ENCODE results near the gene CACNG4. TPM values are rescaled to one million over a fixed set of nuclear protein-coding genes. Genes with fewer than 3 reads are reported as not detected.

The CACNG4 gene
- 0.05 TPM in 1 of 2 replicates, not detected in the other for total RNA-seq
- polyA plus RNA-seq (2012), result 0.28 TPM

GRCh38 chr17:66963909-66964771 lies at the start of gene CACNG4:
Gene CACNG4, plus strand, starts transcription at chr17:66964707. Its CDS starts 205 bp downstream, at chr17:66964912.
- DNase-seq (ENCODE audit: low read depth), result no peak

GRCh38 chr17:66915204-66915611 lies 49.3 kb upstream of the CACNG4 start:
- DNase-seq (ENCODE audit: low read depth), result peak; percentile 23

- no peak for DNase-seq (ENCODE audit: low read depth)
These were observed 48.7 kb upstream of the CACNG4 start for GRCh38 chr17:66915792-66916191.

GRCh38 chr17:66916946-66917345 lies 47.6 kb upstream of the CACNG4 start:
- no peak for DNase-seq (ENCODE audit: low read depth)

DNA sequence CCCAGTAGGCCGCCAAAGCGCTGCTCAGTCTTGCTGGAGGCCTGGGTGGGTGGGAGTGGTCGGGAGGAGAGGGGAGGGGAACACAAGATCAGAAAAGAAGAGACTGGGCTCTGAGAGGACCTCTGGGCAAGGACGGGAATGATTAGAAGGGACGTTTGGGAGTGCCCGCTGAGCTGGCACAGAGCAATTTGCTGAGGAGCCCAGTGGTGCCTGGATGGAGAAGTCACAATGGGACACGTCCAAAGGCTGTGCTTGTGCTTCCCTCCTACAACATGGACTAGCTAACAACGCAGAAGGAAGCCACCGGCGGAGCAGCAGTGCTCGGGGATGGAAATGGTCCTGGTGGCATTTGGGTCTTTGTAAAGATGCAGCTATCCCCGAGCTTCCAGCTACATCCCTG lies 45.6 kb upstream of the CACNG4 start:
- DNase-seq (ENCODE audit: low read depth), result no peak

GRCh38 chr17:66920435-66920834 lies 44.1 kb upstream of the CACNG4 start:
- DNase-seq (ENCODE audit: low read depth), result no peak

DNA sequence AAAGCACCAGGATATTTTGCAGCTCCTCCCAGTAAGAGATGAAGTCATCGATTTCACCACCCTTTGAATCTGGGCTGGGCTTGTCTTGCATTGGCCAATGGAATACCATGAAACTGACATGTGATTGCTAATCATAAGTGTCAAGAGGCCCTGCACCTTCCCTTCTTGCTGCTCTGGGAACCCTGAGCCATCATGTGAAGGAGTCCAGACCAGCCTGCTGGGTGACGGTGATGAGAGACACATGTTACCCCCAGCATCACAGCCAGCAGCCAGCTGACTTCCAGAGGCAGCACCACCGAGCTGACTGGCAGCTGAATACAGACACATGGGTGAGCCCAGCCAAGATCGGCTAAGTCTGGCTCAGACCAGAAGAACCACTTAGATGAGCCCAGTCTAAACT lies 43.6 kb upstream of the CACNG4 start:
- no peak for DNase-seq (ENCODE audit: low read depth)

- no peak for DNase-seq (ENCODE audit: low read depth)
These were observed 40.6 kb upstream of the CACNG4 start for GRCh38 chr17:66923886-66924285.

GRCh38 chr17:66925811-66926500 lies 38.6 kb upstream of the CACNG4 start:
- DNase-seq (ENCODE audit: low read depth), result no peak

DNA sequence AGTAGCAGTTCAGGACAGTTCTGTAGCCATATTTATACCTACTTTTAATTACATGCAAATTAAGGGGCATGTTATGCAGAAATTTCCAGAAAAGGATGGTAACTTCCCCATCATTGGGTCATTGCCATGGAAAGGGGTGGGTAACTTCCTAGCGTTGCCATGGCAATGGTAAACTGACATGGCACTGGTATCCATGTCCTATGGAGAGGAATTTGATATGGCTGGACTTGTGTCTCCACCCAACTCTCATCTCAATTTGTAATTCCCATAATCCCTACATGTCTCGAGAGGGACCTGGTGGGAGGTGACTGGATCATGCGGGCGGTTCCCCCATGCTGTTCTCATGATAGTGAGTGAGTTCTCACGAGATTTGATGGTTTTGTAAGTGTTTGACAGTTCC lies 35.6 kb upstream of the CACNG4 start:
- DNase-seq (ENCODE audit: low read depth), result no peak

DNA sequence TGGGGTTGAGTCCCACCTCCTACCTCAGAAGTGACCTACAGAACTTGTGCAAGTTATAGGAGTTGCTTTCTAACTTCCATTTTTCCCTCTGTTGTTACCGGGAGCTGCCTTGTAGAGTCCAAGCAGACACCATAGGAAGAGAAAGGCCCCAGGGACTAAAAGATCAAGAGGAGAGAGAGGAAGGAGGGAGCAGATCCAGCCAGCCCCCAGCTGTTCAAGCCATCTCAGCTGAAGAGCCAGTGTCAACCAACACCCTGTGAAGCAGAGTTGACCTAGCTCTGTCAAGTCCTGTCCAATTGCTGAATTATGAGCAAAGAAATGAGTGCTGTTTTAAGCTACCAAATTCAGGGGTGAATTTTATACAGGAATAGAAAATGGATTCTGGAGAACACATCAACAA lies 34.9 kb upstream of the CACNG4 start:
- peak; percentile 28 for DNase-seq (ENCODE audit: low read depth)

DNA sequence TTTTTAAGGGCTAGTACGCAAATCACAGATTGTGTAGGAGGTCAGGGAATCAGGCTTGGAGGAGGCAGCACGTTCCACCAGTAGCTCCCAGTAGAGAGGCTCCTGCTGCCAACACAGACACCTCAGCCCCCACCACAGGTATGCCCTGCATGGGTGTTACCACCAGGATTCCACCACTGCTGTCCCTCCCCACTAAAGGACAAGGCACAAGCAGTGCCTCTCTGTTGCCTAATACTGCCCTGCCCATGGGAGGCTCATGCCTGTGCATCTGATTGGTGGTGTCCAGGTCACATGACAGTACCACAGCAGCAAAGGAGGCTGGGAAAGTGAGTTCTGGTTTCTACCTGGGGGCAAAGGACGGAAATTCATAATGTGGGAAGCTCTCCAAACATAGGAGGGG lies 33.6 kb upstream of the CACNG4 start:
- no peak for DNase-seq (ENCODE audit: low read depth)

GRCh38 chr17:66932311-66932710 lies 32.2 kb upstream of the CACNG4 start:
- DNase-seq (ENCODE audit: low read depth), result no peak

- no peak for DNase-seq (ENCODE audit: low read depth)
These were observed 30.5 kb upstream of the CACNG4 start for GRCh38 chr17:66934040-66934439.

- no peak for DNase-seq (ENCODE audit: low read depth)
These were observed 28.8 kb upstream of the CACNG4 start for GRCh38 chr17:66935717-66936116.

DNA sequence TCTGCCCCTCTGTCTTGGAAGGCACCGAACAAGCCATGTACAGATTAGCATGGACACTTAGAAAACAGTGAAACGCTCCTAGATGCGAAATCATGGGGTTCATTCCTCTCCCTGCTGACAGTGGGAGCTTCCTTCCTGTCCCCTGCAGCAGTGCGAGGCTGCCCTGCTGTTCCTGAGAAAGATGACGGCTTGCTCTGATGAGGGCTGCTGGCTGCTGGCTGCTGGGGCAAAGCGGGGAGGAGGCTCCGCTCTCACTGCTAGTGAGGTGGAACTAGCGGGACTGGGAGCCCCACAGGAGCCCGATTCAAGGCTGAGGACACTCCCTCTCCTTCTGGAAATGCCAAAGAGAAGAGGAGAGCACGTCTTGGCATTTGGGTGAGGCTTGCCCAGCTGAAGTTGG lies 25.9 kb upstream of the CACNG4 start:
- no peak for DNase-seq (ENCODE audit: low read depth)

DNA sequence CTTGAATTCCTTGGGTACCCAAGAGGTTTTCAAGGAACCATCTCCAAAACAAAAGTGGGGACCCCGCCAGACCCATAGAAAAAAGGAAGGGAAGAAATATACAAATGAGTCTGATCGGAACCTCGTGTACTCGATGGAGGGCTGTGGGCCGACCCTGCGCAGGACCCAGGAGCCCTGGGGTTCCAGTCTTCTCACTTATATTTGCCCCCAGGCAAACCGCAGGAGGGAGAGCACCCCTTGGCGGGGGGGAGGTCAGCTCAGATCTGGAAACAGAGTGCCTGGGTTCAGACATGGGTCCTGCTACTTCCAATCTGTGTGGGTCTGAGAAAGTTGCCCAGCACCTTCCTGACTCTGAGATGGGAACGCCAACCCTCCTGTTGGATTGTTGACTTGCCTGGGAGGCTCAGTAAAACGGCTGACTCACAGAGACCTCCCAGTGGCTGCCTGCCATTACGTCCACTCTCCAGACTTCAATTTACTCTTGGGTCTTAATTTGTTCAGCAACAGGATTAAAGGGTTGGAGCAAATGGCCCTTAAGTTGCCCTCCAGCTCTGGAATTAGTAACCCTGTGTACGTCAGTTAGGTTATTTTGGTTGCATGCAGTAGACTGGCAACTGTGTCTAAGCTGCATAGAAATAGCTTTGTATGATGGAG lies 24.9 kb upstream of the CACNG4 start:
- DNase-seq (ENCODE audit: low read depth), result no peak

- no peak for DNase-seq (ENCODE audit: low read depth)
These were observed 23.3 kb upstream of the CACNG4 start for GRCh38 chr17:66941249-66941648.

DNA sequence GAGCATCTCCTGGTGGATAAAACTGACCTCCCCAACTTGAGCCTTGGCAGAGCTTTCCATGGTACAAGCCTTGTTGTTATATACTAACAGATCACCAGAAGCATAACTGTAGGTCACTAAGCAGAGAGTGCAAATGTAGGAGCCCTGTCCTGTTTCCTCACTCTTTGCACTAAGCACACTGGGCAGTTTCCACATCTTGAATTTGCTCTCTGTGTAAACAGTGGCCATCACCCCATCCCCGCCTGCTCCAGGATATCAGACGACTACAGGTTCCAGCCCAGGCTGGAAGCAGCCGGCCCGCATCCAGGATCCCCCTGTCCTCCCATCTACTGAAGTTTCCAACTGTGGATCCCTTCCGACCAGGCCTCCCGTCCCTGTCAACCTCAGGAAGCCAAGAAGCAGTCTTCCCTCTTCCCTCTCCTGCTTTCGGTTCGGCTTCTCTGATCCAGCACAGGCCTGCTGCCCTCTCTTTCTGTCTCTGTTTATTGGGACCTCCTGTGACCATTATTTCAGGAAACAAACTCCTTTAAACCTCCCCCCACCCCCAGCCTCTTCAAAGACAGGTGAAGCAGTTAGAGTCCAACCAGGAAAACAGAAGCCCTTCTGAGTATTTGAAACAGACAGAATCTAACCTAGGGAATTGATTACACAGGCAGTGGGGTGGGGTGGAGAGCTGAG lies 22.6 kb upstream of the CACNG4 start:
- no peak for DNase-seq (ENCODE audit: low read depth)

DNA sequence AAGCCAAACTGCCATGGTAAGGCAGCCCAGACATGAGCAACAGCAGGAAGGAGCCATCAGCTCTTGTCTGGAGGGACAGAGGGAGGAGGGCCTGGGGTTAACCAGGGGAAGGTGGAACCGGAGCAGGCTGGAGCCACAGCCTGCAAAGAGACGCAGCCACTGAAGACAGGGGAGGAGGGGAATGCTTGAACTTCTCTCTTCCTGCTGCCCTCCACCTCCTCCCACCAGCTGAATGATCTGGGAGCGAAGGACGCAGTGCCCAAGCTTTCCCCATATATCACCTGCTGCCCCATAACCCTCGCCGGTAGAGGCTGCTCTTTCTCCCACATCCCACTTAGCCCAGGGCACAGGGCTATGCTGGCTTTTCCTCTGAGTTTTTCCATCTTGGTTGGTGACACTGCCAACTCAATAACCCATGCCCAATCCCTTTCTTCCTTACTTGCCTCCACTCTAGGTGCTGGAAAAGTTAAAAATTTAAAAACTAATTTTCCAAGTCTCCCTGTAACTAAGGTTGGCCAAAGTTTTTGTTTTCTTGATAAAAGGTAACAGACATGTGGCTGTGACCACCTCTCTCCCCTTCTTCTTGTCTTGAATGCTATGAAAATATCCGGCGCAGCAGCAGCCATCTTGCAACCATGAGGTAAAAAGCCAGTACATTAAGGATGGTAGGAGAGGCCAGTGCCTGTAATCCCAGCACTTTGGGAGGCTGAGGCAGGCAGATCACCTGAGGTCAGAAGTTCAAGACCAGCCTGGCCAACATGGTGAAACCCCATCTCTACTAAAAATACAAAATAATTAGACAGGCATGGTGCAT lies 21.8 kb upstream of the CACNG4 start:
- no peak for DNase-seq (ENCODE audit: low read depth)

GRCh38 chr17:66943484-66943883 lies 21.0 kb upstream of the CACNG4 start:
- DNase-seq (ENCODE audit: low read depth), result no peak

Data from myocyte (in vitro differentiated cells).